Gastrocnemius medialis (tissue), 4 donors: ENCODE results near the gene PEAK3. TPM values are rescaled to one million over a fixed set of nuclear protein-coding genes. Genes with fewer than 3 reads are reported as not detected.
A peak's percentile ranks its signal among the peaks of the same experiment; 100 is the strongest.

Experiments used
- ATAC-seq, 2 donors: fragments of 150-250 bp; one replicate each; pipeline ENCODE4 v1.9.1; 2016
- DNase-seq, 2 donors: peaks; one replicate each; pipeline ENCODE4 v3.0.0-alpha.2; 2019
- H3K27ac ChIP-seq, 4 donors: fragments of 200-600 bp; sonication (generic); 1 replicate in 1 of 4; 2 replicates in 3 of 4; pipeline ENCODE4 v1.5.1; 2016 to 2018; ENCODE audit warnings: mild to moderate bottlenecking in 2 of 4, moderate library complexity in 1 of 4
- H3K27me3 ChIP-seq, 3 donors: fragments of 200-600 bp; sonication (generic) in 2 of 3; 1 replicate in 1 of 3; 2 replicates in 2 of 3; pipeline versions ENCODE4 v1.5.1 to v1.6.0; 2016 to 2019; ENCODE audit warnings: mild to moderate bottlenecking in 1 of 3, moderate library complexity in 1 of 3
- H3K36me3 ChIP-seq, 2 donors: fragments of 200-600 bp; sonication (generic) in 1 of 2; one replicate each; pipeline ENCODE4 v1.5.1; 2017 to 2018
- H3K4me1 ChIP-seq, 2 donors: fragments of 200-600 bp; sonication (generic) in 1 of 2; one replicate each; pipeline ENCODE4 v1.5.1; 2016 to 2017; ENCODE audit warnings: mild to moderate bottlenecking in 2 of 2
- H3K4me3 ChIP-seq, 4 donors: fragments of 200-600 bp; sonication (generic) in 3 of 4; 1 replicate in 1 of 4; 2 replicates in 3 of 4; pipeline ENCODE4 v1.5.1; 2016 to 2019; ENCODE audit warnings: mild to moderate bottlenecking in 2 of 4
- H3K9me3 ChIP-seq, 3 donors: fragments of 200-600 bp; sonication (generic) in 2 of 3; 1 replicate in 1 of 3; 2 replicates in 2 of 3; pipeline ENCODE4 v1.5.1; 2016 to 2019
- CTCF ChIP-seq, 5 experiments: fragments of 450-650 bp in 3 of 5; fragments of 200-600 bp in 2 of 5; sonication (generic) in 2 of 5; IDR thresholded peaks in 4 of 5; conservative IDR thresholded peaks in 1 of 5; 1 replicate in 4 of 5; 2 replicates in 1 of 5; pipeline ENCODE4 v1.5.1; 2016 to 2019; ENCODE audit warnings: antibody characterized with exemption in 5 of 5, mild to moderate bottlenecking in 3 of 5, moderate library complexity in 3 of 5
- POLR2A ChIP-seq, 2 donors: fragments of 450-650 bp; IDR thresholded peaks; one replicate each; pipeline ENCODE4 v1.6.1; 2017; ENCODE audit warnings: antibody characterized with exemption in 2 of 2, mild to moderate bottlenecking in 2 of 2, moderate library complexity in 2 of 2
- in situ Hi-C, 4 donors: fragments of 200-750 bp; cut with MboI; loops; one replicate each; pipeline versions ENCODE4 v1.15.0 to v1.8.0; 2017; ENCODE audit warnings: low sequenced_read_pairs in 4 of 4
- intact Hi-C: fragments of 100-400 bp; cut with DNase I; formaldehyde crosslinking; loops from one replicate; pipeline ENCODE4 v1.15.1; 2023; ENCODE audit warnings: low total_unique reads
- total RNA-seq, 4 donors: library from RNA; depleted of rRNA; stranded (reverse); fragments of >200 nt; gene quantifications; one replicate each; pipeline versions ENCODE4 v1.1.0 to v1.2.3, GENCODE V29; 2016

Gene PEAK3
- total RNA-seq, 4 donors from 2014 or later: 0.11 TPM; not detected in 3

GRCh38 chr19:2242092-2242537 lies 39.9 kb downstream of the PEAK3 start:
- no peak for DNase-seq
- Histone ChIP-seq H3K9me3 (no peaks in the 10 kb centered on the region), H3K27ac (peak overlapping the region in 2 of 4 donors; percentile 28 to 91), H3K4me1 (peaks cover 47 to 67% of the 10 kb centered on the region in 2 donors), H3K27me3 (no peaks in the 10 kb centered on the region), H3K36me3 (peaks cover 0 to 40% of the 10 kb centered on the region in 2 donors), H3K4me3 (no peak overlapping the region)
- TF ChIP-seq CTCF (IDR thresholded peaks at IDR 0.05 in 4 of 5, conservative IDR thresholded peaks at IDR 0.05 in 1 of 5): no peak
- TF ChIP-seq POLR2A (IDR thresholded peaks at IDR 0.05): no peak
- intact Hi-C loops: no loop called here
- in situ Hi-C loops: no loop called here
- no peak for ATAC-seq

DNA sequence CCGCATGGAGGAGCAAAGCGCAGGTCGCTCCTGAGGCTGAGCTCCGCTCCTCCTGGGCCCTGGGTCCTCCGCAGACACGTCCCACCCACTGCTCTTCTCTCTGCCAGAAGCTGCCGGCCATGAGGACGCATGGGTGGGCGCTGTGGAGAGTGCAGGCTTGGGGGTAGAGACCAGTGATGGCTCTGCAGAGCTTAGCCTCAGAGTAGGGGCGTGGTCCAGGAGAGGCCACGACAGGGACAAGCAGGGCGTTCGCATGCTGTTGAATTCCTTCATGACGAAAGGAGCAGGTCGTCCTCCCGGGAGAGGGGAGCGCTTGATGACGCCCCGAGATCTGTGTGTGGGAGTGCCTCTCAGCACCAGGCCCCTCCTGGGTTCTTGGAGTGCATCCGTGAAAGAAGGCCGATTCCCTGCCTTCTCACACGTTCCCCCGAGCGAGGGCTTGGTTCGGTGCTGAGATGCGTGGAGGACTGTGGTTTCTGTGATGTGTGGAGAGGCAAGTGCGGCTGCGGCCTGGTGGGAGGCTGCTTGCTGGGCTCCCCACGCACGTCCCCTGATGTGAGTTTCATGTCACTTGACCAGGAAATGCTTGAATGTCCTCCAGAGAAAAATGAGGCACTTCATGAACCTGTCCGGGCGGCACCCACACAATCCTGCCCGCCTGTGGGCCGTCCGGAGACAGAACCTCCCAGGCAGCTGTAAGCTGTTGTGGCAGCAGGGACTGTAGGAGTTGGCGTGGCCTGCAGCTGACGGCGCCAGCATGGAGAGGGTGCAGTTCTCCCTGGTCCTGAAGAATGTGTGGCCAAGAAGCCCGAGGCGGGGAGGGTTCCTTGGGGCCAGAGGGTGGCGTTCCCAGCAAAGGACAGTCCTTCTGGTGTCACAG lies 40.9 kb downstream of the PEAK3 start:
- H3K9me3 ChIP-seq: no peaks in the 10 kb centered on the region
- in situ Hi-C loops: no loop called here
- no peaks in the 10 kb centered on the region for H3K27me3 ChIP-seq
- TF ChIP-seq POLR2A (IDR thresholded peaks at IDR 0.05) (no peak), CTCF (IDR thresholded peaks at IDR 0.05 in 4 of 5, conservative IDR thresholded peaks at IDR 0.05 in 1 of 5) (no peak)
- peak overlapping the region in 2 of 4 donors; percentile 53 to 55 for H3K4me3 ChIP-seq
- H3K36me3 ChIP-seq: peaks cover 0 to 30% of the 10 kb centered on the region in 2 donors
- intact Hi-C loops: no loop called here
- ATAC-seq (peak in 1 of 2 donors; percentile 4), DNase-seq (no peak)
- H3K27ac ChIP-seq: peak overlapping the region; percentile 91 to 98 (median 96)
- peaks cover 44 to 62% of the 10 kb centered on the region in 2 donors for H3K4me1 ChIP-seq

- peak in 1 of 2 donors; percentile 26 for ATAC-seq
- H3K27me3 ChIP-seq: no peaks in the 10 kb centered on the region
- peak overlapping the region; percentile 91 to 98 (median 96) for H3K27ac ChIP-seq
- no peak for TF ChIP-seq CTCF (IDR thresholded peaks at IDR 0.05 in 4 of 5, conservative IDR thresholded peaks at IDR 0.05 in 1 of 5)
- TF ChIP-seq POLR2A (IDR thresholded peaks at IDR 0.05): no peak
- H3K4me3 ChIP-seq: peak overlapping the region; percentile 43 to 55 (median 54)
- no peaks in the 10 kb centered on the region for H3K9me3 ChIP-seq
- peaks cover 47 to 69% of the 10 kb centered on the region in 2 donors for H3K4me1 ChIP-seq
- peak in 1 of 2 donors; percentile 73 for DNase-seq
- in situ Hi-C loops (loop anchor here in 2 of 4 donors (5.0 to 10.0 kb wide), 2 partner anchors 37 to 85 kb away; partner anchors contain the start of gene AP3D1 (in 1 of the 2)), intact Hi-C loops (no loop called here)
- peaks cover 0 to 19% of the 10 kb centered on the region in 2 donors for H3K36me3 ChIP-seq
Observed at GRCh38 chr19:2239771-2240770, 41.9 kb downstream of the PEAK3 start.

DNA sequence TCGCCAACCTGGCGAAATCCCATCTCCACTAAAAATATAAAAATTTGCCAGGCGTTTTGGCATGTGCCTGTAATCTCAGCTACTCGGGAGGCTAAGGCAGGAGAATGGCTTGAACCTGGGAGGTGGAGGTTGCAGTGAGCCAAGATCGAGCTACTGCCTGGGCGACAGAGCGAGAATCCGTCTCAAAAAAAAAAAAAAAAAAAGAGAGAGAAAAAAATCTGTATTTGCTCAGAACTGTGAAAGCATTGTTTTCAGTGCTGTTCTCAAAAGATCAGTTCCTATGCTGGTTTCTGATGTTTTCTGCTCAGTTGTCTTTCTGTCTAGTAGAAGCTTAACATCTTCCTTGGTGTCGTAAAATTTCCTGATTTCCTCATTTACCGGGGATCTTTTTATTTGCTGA lies 42.8 kb downstream of the PEAK3 start:
- Histone ChIP-seq H3K9me3 (no peaks in the 10 kb centered on the region), H3K36me3 (peaks cover 0 to 10% of the 10 kb centered on the region in 2 donors), H3K27ac (peak overlapping the region; percentile 91 to 98 (median 96)), H3K4me3 (peak overlapping the region in 3 of 4 donors; percentile 43 to 55 (median 53)), H3K4me1 (peaks cover 55 to 74% of the 10 kb centered on the region in 2 donors), H3K27me3 (no peaks in the 10 kb centered on the region)
- ATAC-seq (no peak), DNase-seq (no peak)
- TF ChIP-seq CTCF (IDR thresholded peaks at IDR 0.05 in 4 of 5, conservative IDR thresholded peaks at IDR 0.05 in 1 of 5) (no peak), POLR2A (IDR thresholded peaks at IDR 0.05) (no peak)
- in situ Hi-C loops (loop anchor here in 2 of 4 donors (5.0 to 10.0 kb wide), 2 partner anchors 38 to 84 kb away; partner anchors contain the start of gene AP3D1 (in 1 of the 2)), intact Hi-C loops (no loop called here)
